Measurements from ENCODE around the gene TMPRSS9. TPM values are rescaled to one million over a fixed set of nuclear protein-coding genes. Genes with fewer than 3 reads are reported as not detected.
A peak's percentile ranks its signal among the peaks of the same experiment; 100 is the strongest.
"Not testable (repeated sequence)": the region's sequence is repeated elsewhere in the genome, so short reads cannot be mapped to it uniquely, and the experiment has no call there.

TMPRSS9 gene
- total and polyA plus RNA-seq, 2 of the 13 experiments (the other 11 are each of a cell fraction or from before 2014, with no cell fraction given), result 2.5 to 5.2 TPM

DNA sequence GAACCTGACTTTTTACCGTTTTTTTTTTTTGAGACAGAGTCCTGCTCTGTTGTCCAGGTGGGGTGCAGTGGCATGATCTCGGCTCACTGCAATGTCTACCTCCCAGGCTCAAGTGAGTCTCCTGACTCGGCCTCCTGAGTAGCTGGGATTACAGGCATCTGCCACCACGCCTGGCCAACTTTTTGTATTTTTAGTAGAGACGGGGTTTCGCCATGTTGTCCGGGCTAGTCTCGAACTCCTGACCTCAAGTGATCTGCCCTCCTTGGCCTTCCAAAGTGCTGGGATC lies 109.8 kb downstream of the TMPRSS9 start:
- intact Hi-C loops (cut with micrococcal nuclease; ENCODE audit: unreplicated experiment); in situ Hi-C loops (cut with HindIII; ENCODE audit: extremely low pct_ligation_motif_present, low pct_unique_long_range_greater_than_20kb): not testable (repeated sequence)

DNA sequence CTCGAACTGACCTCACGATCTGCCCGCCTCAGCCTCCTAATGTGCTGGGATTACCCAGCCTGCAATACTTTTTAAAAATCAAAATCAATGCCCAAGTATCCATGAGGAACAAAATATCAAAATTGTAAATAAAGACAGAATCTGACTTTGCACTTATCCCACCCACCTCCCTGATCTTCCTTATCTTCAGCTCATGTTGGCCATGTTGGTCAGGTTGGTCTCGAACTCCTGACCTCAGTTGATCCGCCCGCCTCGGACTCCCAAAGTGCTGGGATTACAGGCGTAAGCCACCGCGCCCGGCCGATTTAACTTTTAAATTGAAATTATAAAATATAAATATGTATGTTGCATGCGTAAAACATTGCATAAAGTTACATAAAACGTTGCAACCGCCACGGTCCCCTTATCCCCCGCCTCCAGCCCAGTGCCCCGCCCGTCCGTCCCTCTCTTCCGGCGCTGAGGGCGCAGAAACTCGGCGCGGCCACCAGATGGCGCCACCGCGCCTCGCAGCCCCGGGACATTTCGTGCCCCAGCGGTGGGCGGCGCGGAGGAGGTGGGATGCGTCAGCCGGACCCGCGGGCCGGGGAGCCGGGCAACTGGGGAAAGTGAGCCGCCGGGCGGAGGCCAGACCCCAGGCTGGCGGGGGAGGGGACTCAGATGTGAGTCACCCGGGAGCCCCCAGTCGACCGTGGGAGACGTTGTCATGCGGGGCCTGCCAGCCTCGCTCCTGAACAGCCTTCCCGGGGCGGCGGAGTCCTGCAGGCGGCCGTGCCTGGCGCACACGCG lies 114.4 kb downstream of the TMPRSS9 start:
- 6% methylated on average over 44 of the region's 60 CpGs for WGBS (ENCODE audit: low lambda C conversion rate)
- Histone ChIP-seq H3K27ac (ENCODE audit: extremely low read length, insufficient read depth, low read length) (peak overlapping the region; percentile 47), H3K36me3 (replicated peaks in 1 of 2; ENCODE audit: control insufficient read depth in 1 of 2, insufficient read depth in 2 of 2, low read length in 2 of 2) (no peaks in the 10 kb centered on the region; a peak in 1 of 5 replicates), H3K4me2 (ENCODE audit: low read depth, low read length) (peak overlapping the region; percentile 99), H3K9me3 (ENCODE audit: low read length) (no peaks in the 10 kb centered on the region), H3K27me3 (ENCODE audit: control insufficient read depth in 1 of 2, insufficient read depth in 2 of 2, low read length in 2 of 2) (no peaks in the 10 kb centered on the region; a peak in 1 of 5 replicates), H3K9ac (ENCODE audit: insufficient read depth, low read depth, low read length) (peak overlapping the region; percentile 54; the same call in 1 of the 2 replicates), H3K79me2 (ENCODE audit: insufficient read depth, low read length) (peaks cover 14% of the 10 kb centered on the region), H2AFZ (ENCODE audit: low read length) (no peak overlapping the region), H4K20me1 (ENCODE audit: insufficient read depth, low read length) (peaks cover 28% of the 10 kb centered on the region; the same call in 1 of the 2 replicates), H3K4me3 (replicated peaks in 1 of 3; ENCODE audit: insufficient read depth in 1 of 3, low read depth in 2 of 3, low read length in 3 of 3) (peak overlapping the region; percentile 40 to 72 (median 64)), H3K4me1 (ENCODE audit: insufficient read depth, low read length) (peaks cover 39% of the 10 kb centered on the region)
- no TSS peak for BruUV-seq (replicated peaks)
- in situ Hi-C loops (cut with HindIII; ENCODE audit: extremely low pct_ligation_motif_present, low pct_unique_long_range_greater_than_20kb) (loop anchor here (5.0 kb wide), 2 partner anchors 68 to 138 kb away; no protein-coding TSS in a partner anchor), intact Hi-C loops (cut with micrococcal nuclease; ENCODE audit: unreplicated experiment) (loop anchor here (1.0 to 5.0 kb wide), 4 partner anchors 53 to 139 kb away; no protein-coding TSS in a partner anchor)
- CTCF ChIA-PET (ENCODE audit: low intra/inter-chr PET ratio, low total read pairs), result interaction anchor here (0.7 to 3.1 kb wide), 3 partner anchors 105 to 162 kb away, joined by 3 to 39 read pairs (median 23); no protein-coding TSS in a partner anchor
- FAIRE-seq, result peak; percentile 36
- DNase-seq (ENCODE audit: low spot score), result peak; percentile 76
- ATAC-seq, result peak; percentile 55
- POLR2A ChIA-PET, result interaction anchor here (0.7 to 5.2 kb wide), 7 partner anchors 11 to 137 kb away, joined by 3 to 199 read pairs (median 4); no protein-coding TSS in a partner anchor
- TF ChIP-seq ZNF225 (CRISPR knock-in tag; IDR thresholded peaks at IDR 0.05), result 0 out of 2 replicates have a peak, but pooled peaks have one; percentile 72
- TF ChIP-seq, protein P1, sequence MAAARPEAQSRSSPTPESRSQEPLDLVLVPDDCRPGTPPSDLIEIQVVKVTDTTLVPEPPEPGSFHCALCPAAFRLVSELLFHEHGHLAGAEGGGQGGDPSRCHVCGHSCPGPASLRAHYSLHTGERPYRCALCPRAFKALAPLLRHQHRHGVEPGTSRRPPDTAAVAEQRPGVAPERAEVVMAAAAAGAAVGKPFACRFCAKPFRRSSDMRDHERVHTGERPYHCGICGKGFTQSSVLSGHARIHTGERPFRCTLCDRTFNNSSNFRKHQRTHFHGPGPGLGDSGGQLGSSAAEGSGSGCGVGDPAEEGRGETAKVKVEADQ (CRISPR knock-in tag; IDR thresholded peaks at IDR 0.05; ENCODE audit: borderline replicate concordance), result peak; percentile 40; the same call in 1 of the 2 replicates
- no peak for TF ChIP-seq HCFC1 (IDR thresholded peaks at IDR 0.05; ENCODE audit: low read depth, low read length)
- TF ChIP-seq RXRA (CRISPR knock-in tag; IDR thresholded peaks at IDR 0.05), result peak; percentile 71
- no peak for TF ChIP-seq DR1 (CRISPR knock-in tag; IDR thresholded peaks at IDR 0.05)
- peak in 1 of 2 experiments; percentile 42; a peak in 1 of 4 replicates for TF ChIP-seq NR2F1 (CRISPR knock-in tag; IDR thresholded peaks at IDR 0.05)
- TF ChIP-seq CBX5 (CRISPR knock-in tag; IDR thresholded peaks at IDR 0.05; ENCODE audit: borderline replicate concordance), result no peak; the same call in 1 of the 2 replicates
- TF ChIP-seq, protein P2, sequence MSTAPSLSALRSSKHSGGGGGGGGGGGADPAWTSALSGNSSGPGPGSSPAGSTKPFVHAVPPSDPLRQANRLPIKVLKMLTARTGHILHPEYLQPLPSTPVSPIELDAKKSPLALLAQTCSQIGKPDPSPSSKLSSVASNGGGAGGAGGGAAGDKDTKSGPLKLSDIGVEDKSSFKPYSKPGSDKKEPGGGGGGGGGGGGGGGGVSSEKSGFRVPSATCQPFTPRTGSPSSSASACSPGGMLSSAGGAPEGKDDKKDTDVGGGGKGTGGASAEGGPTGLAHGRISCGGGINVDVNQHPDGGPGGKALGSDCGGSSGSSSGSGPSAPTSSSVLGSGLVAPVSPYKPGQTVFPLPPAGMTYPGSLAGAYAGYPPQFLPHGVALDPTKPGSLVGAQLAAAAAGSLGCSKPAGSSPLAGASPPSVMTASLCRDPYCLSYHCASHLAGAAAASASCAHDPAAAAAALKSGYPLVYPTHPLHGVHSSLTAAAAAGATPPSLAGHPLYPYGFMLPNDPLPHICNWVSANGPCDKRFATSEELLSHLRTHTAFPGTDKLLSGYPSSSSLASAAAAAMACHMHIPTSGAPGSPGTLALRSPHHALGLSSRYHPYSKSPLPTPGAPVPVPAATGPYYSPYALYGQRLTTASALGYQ (CRISPR knock-in tag; IDR thresholded peaks at IDR 0.05), result 0 out of 2 replicates have a peak, but pooled peaks have one; percentile 33
- TF ChIP-seq MTF2 (CRISPR knock-in tag; IDR thresholded peaks at IDR 0.05; ENCODE audit: borderline replicate concordance), result 0 out of 2 replicates have a peak, but pooled peaks have one; percentile 40

More for the DNA sequence above, 109.8 kb downstream of the TMPRSS9 start:
- FAIRE-seq; CTCF ChIA-PET (ENCODE audit: low intra/inter-chr PET ratio, low total read pairs); H4K20me1 ChIP-seq (ENCODE audit: insufficient read depth, low read length); DNase-seq (ENCODE audit: low spot score); H3K9ac ChIP-seq (ENCODE audit: insufficient read depth, low read depth, low read length); H3K27me3 ChIP-seq (ENCODE audit: control insufficient read depth in 1 of 2, insufficient read depth in 2 of 2, low read length in 2 of 2); H3K27ac ChIP-seq (ENCODE audit: extremely low read length, insufficient read depth, low read length); H3K79me2 ChIP-seq (ENCODE audit: insufficient read depth, low read length); H2AFZ ChIP-seq (ENCODE audit: low read length); BruUV-seq (replicated peaks); ATAC-seq; H3K36me3 ChIP-seq (replicated peaks in 1 of 2; ENCODE audit: control insufficient read depth in 1 of 2, insufficient read depth in 2 of 2, low read length in 2 of 2); H3K9me3 ChIP-seq (ENCODE audit: low read length): not testable (repeated sequence)
- 0 out of 2 replicates have a peak, but pooled peaks have one; percentile 19 for TF ChIP-seq ZNF362 (CRISPR knock-in tag; IDR thresholded peaks at IDR 0.05; ENCODE audit: borderline replicate concordance)
- POLR2A ChIA-PET, result interaction anchor here (0.7 to 1.4 kb wide), 3 partner anchors 77 to 118 kb away, joined by 3 to 5 read pairs (median 3); no protein-coding TSS in a partner anchor
- 14% methylated on average over 8 of the region's 8 CpGs for WGBS (ENCODE audit: low lambda C conversion rate)
- Histone ChIP-seq H3K4me3 (replicated peaks in 1 of 3; ENCODE audit: insufficient read depth in 1 of 3, low read depth in 2 of 3, low read length in 3 of 3) (peak overlapping the region in 1 of 3 experiments; percentile 51; a peak in 1 of 6 replicates), H3K4me2 (ENCODE audit: low read depth, low read length) (peak overlapping the region; percentile 74), H3K4me1 (ENCODE audit: insufficient read depth, low read length) (peaks cover 30% of the 10 kb centered on the region)
